Spinal cord (tissue), 10 donors: ENCODE results near the gene KRTAP5-2. TPM values are rescaled to one million over a fixed set of nuclear protein-coding genes. Genes with fewer than 3 reads are reported as not detected.
A peak's percentile ranks its signal among the peaks of the same experiment; 100 is the strongest.

Experiments
- DNase-seq, 6 donors: peaks; one replicate each; pipeline versions ENCODE4 v3.0.0 to v3.0.0-alpha.2; 2013 to 2015; ENCODE audit warnings: low spot score in 6 of 6, low read depth in 4 of 6
- H3K27ac ChIP-seq: one replicate; pipeline ENCODE4 v1.5.1; 2013; ENCODE audit warnings: low read depth, low read length, control low read depth
- H3K27me3 ChIP-seq: one replicate; pipeline ENCODE4 v1.6.1; 2013; ENCODE audit warnings: low read length; ENCODE audit not compliant: control insufficient read depth, insufficient read depth
- H3K36me3 ChIP-seq: one replicate; pipeline ENCODE4 v1.6.1; 2013; ENCODE audit warnings: low read length; ENCODE audit not compliant: control insufficient read depth, insufficient read depth
- H3K4me1 ChIP-seq: one replicate; pipeline ENCODE4 v1.6.1; 2013; ENCODE audit warnings: low read length; ENCODE audit not compliant: control insufficient read depth, insufficient read depth
- H3K4me3 ChIP-seq: one replicate; pipeline ENCODE4 v1.5.1; 2013; ENCODE audit warnings: low read depth, low read length, control low read depth
- H3K9me3 ChIP-seq: one replicate; pipeline ENCODE4 v1.6.1; 2013; ENCODE audit warnings: low read length; ENCODE audit not compliant: control insufficient read depth, insufficient read depth
- WGBS: methylation state at CpG from one replicate; pipeline ENCODE4 v1.1.5; 2013; ENCODE audit warnings: missing lambda C conversion rate; ENCODE audit not compliant: insufficient coverage; 5-methylcytosine and 5-hydroxymethylcytosine counted together
- polyA plus RNA-seq, 2 donors: library from polyadenylated mRNA; unstranded; fragments of 120-200 nt; gene quantifications; one replicate each; pipeline ENCODE4 v1.2.1, GENCODE V29; 2013; ENCODE audit not compliant: insufficient read length in 2 of 2
- total RNA-seq, 2 donors: library from RNA; depleted of rRNA in 1 of 2; stranded (reverse); fragments of 120-200 nt in 1 of 2; fragments of >200 nt in 1 of 2; gene quantifications; one replicate each; pipeline versions ENCODE4 v1.2.3 to v1.2.4, GENCODE V29; 2013 to 2014
- donor health status: healthy.

Gene KRTAP5-2
- total and polyA plus RNA-seq, 4 donors = 0.50 TPM; not detected in 3

- H3K4me1 ChIP-seq = peaks cover 87% of the 10 kb centered on the region
- H3K27ac ChIP-seq = no peak overlapping the region
- no peaks in the 10 kb centered on the region for H3K9me3 ChIP-seq
- no peaks in the 10 kb centered on the region for H3K27me3 ChIP-seq
- WGBS = 71% methylated on average over 28 of the region's 28 CpGs
- H3K36me3 ChIP-seq = peaks cover 94% of the 10 kb centered on the region
- H3K4me3 ChIP-seq = no peak overlapping the region
- DNase-seq = no peak
Observed at GRCh38 chr11:1565173-1565903, 32.8 kb downstream of the KRTAP5-2 start.

- peak in 2 of 6 donors; percentile 75 to 95 for DNase-seq
- H3K36me3 ChIP-seq = peaks cover 94% of the 10 kb centered on the region
- no peak overlapping the region for H3K27ac ChIP-seq
- H3K9me3 ChIP-seq = no peaks in the 10 kb centered on the region
- no peaks in the 10 kb centered on the region for H3K27me3 ChIP-seq
- no peak overlapping the region for H3K4me3 ChIP-seq
- peaks cover 87% of the 10 kb centered on the region for H3K4me1 ChIP-seq
- WGBS = 14% methylated on average over 16 of the region's 16 CpGs
Observed at GRCh38 chr11:1564535-1565172, 33.4 kb downstream of the KRTAP5-2 start.

GRCh38 chr11:1563697-1564534, 34.2 kb downstream of the KRTAP5-2 start:
- no peak for DNase-seq
- H3K9me3 ChIP-seq = no peaks in the 10 kb centered on the region
- H3K4me3 ChIP-seq = no peak overlapping the region
- whole genome bisulfite sequencing = 73% methylated on average over 25 of the region's 29 CpGs
- H3K27ac ChIP-seq = no peak overlapping the region
- peaks cover 87% of the 10 kb centered on the region for H3K4me1 ChIP-seq
- no peaks in the 10 kb centered on the region for H3K27me3 ChIP-seq
- peaks cover 96% of the 10 kb centered on the region for H3K36me3 ChIP-seq

GRCh38 chr11:1563149-1563638, 34.9 kb downstream of the KRTAP5-2 start:
- Histone ChIP-seq H3K4me1 (peaks cover 87% of the 10 kb centered on the region), H3K4me3 (no peak overlapping the region), H3K36me3 (peaks cover 99% of the 10 kb centered on the region), H3K27me3 (no peaks in the 10 kb centered on the region), H3K9me3 (no peaks in the 10 kb centered on the region), H3K27ac (no peak overlapping the region)
- DNase-seq = no peak
- 43% methylated on average over 8 of the region's 12 CpGs for WGBS

DNA sequence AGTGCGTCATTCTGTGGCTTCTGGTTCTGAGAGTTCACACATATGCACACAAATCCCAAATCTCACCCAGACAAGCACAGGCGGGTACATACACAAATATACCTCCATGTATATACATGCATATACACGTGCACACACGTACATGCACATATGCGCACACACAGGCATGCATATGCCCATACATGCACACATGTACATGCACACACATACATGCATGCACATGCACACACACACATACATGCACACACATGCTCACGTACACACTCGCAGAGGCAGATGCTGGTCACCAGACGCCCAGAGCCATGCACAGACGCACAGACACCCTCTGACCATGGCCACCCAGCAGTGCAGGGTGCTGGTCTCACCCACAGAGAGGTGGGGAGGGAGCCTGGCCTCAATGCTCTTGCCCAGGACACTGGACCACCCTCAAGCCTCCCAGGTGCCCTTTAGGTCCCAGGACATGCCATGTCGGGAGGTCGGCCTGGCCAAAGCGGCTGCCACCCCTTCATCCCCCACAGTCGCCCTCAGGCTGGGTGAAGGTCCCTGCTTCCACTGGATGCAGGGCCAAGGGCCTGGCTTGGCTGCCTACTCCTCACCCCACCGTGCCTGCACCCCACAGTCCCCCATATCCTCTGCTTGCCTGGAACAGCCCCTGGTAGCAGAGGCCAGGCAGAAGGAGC, 35.5 kb downstream of the KRTAP5-2 start:
- H3K9me3 ChIP-seq = no peaks in the 10 kb centered on the region
- no peaks in the 10 kb centered on the region for H3K27me3 ChIP-seq
- 94% methylated on average over 13 of the region's 14 CpGs for WGBS
- no peak for DNase-seq
- H3K4me3 ChIP-seq = no peak overlapping the region
- peaks cover 87% of the 10 kb centered on the region for H3K4me1 ChIP-seq
- no peak overlapping the region for H3K27ac ChIP-seq
- H3K36me3 ChIP-seq = peaks cover 98% of the 10 kb centered on the region

GRCh38 chr11:1561955-1562354, 36.1 kb downstream of the KRTAP5-2 start:
- H3K9me3 ChIP-seq = no peaks in the 10 kb centered on the region
- no peak overlapping the region for H3K27ac ChIP-seq
- H3K4me1 ChIP-seq = peaks cover 83% of the 10 kb centered on the region
- DNase-seq = no peak
- peaks cover 98% of the 10 kb centered on the region for H3K36me3 ChIP-seq
- 87% methylated on average over 5 of the region's 5 CpGs for WGBS
- no peaks in the 10 kb centered on the region for H3K27me3 ChIP-seq
- no peak overlapping the region for H3K4me3 ChIP-seq

- no peak for DNase-seq
Observed at GRCh38 chr11:1561266-1561665, 36.8 kb downstream of the KRTAP5-2 start.

DNA sequence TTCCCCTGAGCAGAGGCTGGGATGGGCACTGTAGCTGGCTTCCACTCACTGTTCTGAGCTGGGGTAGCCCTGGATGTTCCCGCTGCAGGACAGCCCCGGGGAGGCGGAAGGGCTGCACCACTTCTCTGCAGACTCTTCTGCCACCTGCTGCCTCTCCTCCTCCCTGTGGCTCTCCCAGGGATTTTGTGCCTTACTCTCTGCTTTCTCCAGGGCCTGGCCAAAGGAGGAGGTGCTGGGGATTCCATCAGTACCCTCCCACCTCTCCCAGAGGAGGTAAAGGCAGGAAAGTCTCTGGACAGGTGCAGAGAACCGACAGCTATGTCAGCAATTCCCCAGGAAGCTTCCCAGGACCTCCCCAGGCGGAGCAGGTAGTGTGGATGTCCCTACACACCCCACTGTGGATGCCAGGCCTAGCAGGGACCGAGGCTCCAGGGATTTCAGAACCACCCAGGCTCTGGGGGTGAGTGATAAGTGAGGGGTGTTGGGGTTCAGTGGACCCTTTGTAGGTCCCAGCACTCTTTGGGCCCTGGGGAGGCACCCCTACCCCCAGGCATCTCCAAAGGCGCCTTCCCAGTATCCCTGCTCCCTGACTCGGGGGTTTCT, 37.3 kb downstream of the KRTAP5-2 start:
- Histone ChIP-seq H3K27me3 (no peaks in the 10 kb centered on the region), H3K36me3 (peaks cover 95% of the 10 kb centered on the region), H3K27ac (no peak overlapping the region), H3K9me3 (no peaks in the 10 kb centered on the region), H3K4me1 (peaks cover 72% of the 10 kb centered on the region), H3K4me3 (no peak overlapping the region)
- WGBS = 79% methylated on average over 4 of the region's 8 CpGs
- no peak for DNase-seq

More at GRCh38 chr11:1561266-1561665, 36.8 kb downstream of the KRTAP5-2 start:
- Histone ChIP-seq H3K36me3 (peaks cover 95% of the 10 kb centered on the region), H3K27ac (no peak overlapping the region), H3K4me1 (peaks cover 76% of the 10 kb centered on the region), H3K9me3 (no peaks in the 10 kb centered on the region), H3K4me3 (no peak overlapping the region), H3K27me3 (no peaks in the 10 kb centered on the region)
- 92% methylated on average over 9 of the region's 17 CpGs for WGBS
